Ureter (tissue), 1 donor: Measurements from ENCODE around the gene DNAJB6. TPM values are rescaled to one million over a fixed set of nuclear protein-coding genes. Genes with fewer than 3 reads are reported as not detected.
"Not testable (repeated sequence)": the region's sequence is repeated elsewhere in the genome, so short reads cannot be mapped to it uniquely, and the experiment has no call there.

ENCODE experiments used
- DNase-seq: peaks from one replicate; pipeline ENCODE4 v3.0.0-alpha.2; 2020; ENCODE audit warnings: low spot score
- total RNA-seq: library from RNA; stranded (reverse); gene quantifications from one replicate; pipeline ENCODE4 v1.2.4, GENCODE V29; 2023
- donor health status: DM: yes; HTN: yes; CAD: no.

Gene DNAJB6
- total RNA-seq, 1 donor from 2014 or later: 103 TPM

GRCh38 chr7:157323401-157323800 lies 13.4 kb upstream of the DNAJB6 start:
- DNase-seq: no peak

GRCh38 chr7:157329447-157329846 lies 7.4 kb upstream of the DNAJB6 start:
- no peak for DNase-seq

GRCh38 chr7:157330567-157330966 lies 6.2 kb upstream of the DNAJB6 start:
- DNase-seq: not testable (repeated sequence)

GRCh38 chr7:157331049-157331448 lies 5.8 kb upstream of the DNAJB6 start:
- DNase-seq: not testable (repeated sequence)

DNA sequence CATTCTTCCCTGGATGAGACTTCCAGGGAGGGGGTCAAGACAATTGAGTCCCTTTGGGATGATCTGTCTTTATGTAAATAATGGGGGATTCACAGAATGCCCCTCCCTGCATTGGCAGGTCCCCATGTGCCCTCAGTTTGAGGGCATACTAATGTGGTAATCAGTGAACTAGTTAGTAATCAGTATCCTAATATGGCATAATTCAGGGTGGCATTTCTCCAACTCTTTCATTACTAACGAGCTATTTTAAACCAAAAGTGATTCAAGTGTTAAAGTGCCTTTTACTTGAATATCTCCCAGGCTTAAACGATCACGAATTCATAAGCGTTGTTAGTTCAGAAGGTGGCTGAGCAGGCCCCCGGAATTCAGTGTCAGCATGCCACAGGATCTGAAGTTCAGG lies 1.6 kb upstream of the DNAJB6 start:
- no peak for DNase-seq

- no peak for DNase-seq
These were observed 817 bp upstream of the DNAJB6 start for GRCh38 chr7:157335991-157336382.

DNA sequence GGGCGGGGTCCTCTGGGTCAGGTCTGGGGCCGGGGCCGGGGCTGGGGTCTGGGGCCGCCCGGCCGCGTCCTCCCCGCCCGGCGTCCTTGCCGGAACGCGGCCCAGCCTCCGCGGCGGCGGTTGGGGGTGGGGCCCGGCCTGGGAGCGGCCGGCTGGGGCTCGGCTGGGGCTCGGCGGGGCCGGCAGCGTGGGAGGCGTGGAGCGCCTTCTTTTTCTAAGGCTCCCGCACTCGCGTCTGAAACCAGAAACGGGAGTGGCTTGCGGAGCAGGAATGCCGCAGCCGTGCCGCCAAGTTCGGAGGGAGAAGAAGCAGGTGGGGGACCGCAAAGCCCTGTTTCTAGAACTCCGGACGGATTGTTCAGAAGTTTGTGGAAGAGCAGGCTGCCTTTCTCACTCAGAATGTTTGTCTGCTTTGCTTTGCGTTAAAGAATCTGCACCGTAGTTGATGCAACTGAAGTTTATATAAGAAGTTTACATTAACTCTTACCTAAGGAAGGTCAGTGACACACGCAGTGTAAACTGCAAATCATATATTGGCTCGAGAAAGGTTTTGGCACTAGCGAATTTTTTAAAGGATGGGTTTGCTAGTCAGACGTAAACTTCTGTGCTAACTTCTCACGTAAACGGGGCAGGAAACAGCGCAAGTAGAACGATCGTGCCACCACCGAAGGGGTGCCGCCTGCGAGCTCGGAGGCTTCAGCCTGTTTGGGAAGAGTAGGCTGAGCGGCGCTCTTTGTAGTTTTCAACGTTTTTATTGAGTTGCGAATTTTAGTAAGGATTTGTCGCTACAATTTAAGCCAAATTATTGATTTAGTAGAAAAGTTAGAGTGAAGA lies 729 bp downstream of the DNAJB6 start:
- DNase-seq: peak; percentile 58

GRCh38 chr7:157339777-157340677 lies 3.2 kb downstream of the DNAJB6 start:
- peak; percentile 77 for DNase-seq

- no peak for DNase-seq
These were observed 10.6 kb downstream of the DNAJB6 start for GRCh38 chr7:157347217-157347904.

DNA sequence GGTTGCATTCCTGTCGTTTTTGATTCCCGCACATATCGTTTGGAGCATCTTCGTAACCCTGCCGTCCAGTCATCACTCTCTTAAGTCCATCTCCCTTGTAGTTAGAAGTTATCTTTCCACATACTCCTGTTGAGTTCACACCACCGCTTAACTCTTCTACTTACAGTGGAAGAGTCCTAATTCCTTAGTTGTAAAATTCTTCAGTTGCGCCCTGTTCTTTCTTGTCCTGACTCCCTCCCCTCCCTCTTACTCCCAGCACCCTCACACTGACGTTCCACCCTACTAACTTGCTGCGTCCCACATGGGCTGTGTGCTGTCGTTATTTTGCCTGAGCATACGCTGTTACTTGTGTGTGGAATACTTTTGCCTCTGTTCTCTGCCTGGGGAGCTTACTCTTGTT lies 11.7 kb downstream of the DNAJB6 start:
- no peak for DNase-seq

GRCh38 chr7:157352516-157352915 lies 15.7 kb downstream of the DNAJB6 start:
- no peak for DNase-seq

GRCh38 chr7:157355784-157356511 lies 19.1 kb downstream of the DNAJB6 start:
- no peak for DNase-seq

GRCh38 chr7:157357129-157358040 lies 20.6 kb downstream of the DNAJB6 start:
- no peak for DNase-seq

- no peak for DNase-seq
These were observed 21.4 kb downstream of the DNAJB6 start for GRCh38 chr7:157358041-157358752.

DNA sequence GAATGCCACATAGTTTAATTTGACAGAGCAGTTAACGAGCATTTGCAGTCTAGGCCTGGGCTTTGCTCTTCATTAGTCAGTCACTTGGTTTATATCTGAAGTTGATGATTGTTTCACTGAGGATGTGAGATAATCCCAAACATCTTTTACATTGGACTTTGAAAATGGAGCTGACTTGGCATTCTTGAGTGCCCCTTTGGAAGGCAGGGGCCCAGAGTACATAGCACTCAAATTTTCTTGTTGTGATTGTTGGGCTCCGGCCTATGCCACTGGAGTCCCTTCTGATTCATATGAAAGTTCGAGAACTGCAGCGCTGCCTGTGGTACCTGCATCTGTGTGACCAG lies 21.9 kb downstream of the DNAJB6 start:
- no peak for DNase-seq

GRCh38 chr7:157359581-157359980 lies 22.8 kb downstream of the DNAJB6 start:
- no peak for DNase-seq

GRCh38 chr7:157360483-157361025 lies 23.8 kb downstream of the DNAJB6 start:
- no peak for DNase-seq

DNA sequence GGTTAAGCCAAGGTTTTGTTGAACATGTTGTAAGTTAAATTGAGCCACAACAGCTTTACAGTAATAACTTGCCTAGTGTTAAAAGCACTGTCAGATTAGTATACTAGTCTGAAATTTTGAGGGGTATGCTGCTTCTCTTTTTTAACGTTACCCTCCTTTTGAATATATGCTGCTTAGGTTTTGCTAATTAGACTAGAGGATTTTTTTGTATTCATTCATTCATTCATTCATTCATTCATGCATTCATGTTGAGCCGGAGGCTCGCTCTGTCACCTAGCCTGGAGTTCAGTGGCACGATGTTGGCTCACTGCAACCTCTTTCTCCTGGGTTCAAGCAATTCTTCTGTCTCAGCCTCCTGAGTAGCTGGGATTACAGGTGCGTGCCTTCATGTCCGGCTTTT lies 24.7 kb downstream of the DNAJB6 start:
- no peak for DNase-seq

- no peak for DNase-seq
These were observed 25.9 kb downstream of the DNAJB6 start for GRCh38 chr7:157362729-157363128.

DNA sequence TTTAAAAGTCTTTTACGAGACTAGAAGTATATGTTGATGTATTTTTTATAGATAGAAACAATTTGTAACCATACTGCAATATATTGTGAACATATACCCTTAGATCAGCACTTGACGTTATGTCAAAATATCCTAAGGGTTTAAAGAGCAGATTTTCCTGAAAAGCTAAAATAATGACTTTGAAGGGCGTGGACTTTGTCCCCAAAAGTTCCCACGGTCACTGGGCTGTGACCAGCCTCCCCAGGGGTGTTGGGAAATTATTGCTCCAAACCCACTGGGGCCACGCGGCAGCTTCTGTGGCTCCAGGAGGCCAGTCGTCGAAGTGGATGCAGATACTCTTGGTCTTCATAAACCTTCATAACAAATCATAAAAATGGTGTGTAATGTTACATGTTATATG lies 29.9 kb downstream of the DNAJB6 start:
- DNase-seq: no peak
